Ascending aorta (tissue), 2 donors: Measurements from ENCODE around the gene INAFM2. TPM values are rescaled to one million over a fixed set of nuclear protein-coding genes. Genes with fewer than 3 reads are reported as not detected.

Source experiments
- DNase-seq, 2 donors: peaks; one replicate each; pipeline ENCODE4 v3.0.0-alpha.2; 2019; ENCODE audit warnings: low spot score in 2 of 2
- H3K27ac ChIP-seq, 2 donors: fragments of 200-600 bp; sonication (generic); one replicate each; pipeline ENCODE4 v1.5.1; 2016 to 2017; ENCODE audit warnings: mild to moderate bottlenecking in 1 of 2
- H3K27me3 ChIP-seq: fragments of 200-600 bp; sonication (generic); one replicate; pipeline ENCODE4 v1.5.1; 2017
- H3K36me3 ChIP-seq, 2 donors: fragments of 200-600 bp; sonication (generic); one replicate each; pipeline ENCODE4 v1.5.1; 2016
- H3K4me1 ChIP-seq, 2 donors: fragments of 200-600 bp; sonication (generic); one replicate each; pipeline ENCODE4 v1.5.1; 2016 to 2017; ENCODE audit warnings: mild to moderate bottlenecking in 1 of 2
- H3K4me3 ChIP-seq, 2 donors: fragments of 200-600 bp; sonication (generic); one replicate each; pipeline ENCODE4 v1.5.1; 2016 to 2017; ENCODE audit warnings: mild to moderate bottlenecking in 1 of 2
- H3K9me3 ChIP-seq, 2 donors: fragments of 200-600 bp; sonication (generic); one replicate each; pipeline ENCODE4 v1.5.1; 2016
- CTCF ChIP-seq, 3 experiments: fragments of 200-600 bp in 2 of 3; fragments of 450-650 bp in 1 of 3; sonication (generic) in 2 of 3; IDR thresholded peaks; one replicate each; pipeline ENCODE4 v1.5.1; 2016 to 2019; ENCODE audit warnings: antibody characterized with exemption in 3 of 3, mild to moderate bottlenecking in 1 of 3, moderate library complexity in 1 of 3
- intact Hi-C: fragments of 100-400 bp; cut with DNase I; formaldehyde crosslinking; loops from one replicate; pipeline ENCODE4 v1.15.1; 2023
- total RNA-seq: library from RNA; depleted of rRNA; stranded (reverse); fragments of >200 nt; gene quantifications from one replicate; pipeline ENCODE4 v1.1.0, GENCODE V29; 2016

The INAFM2 gene
- total RNA-seq, 1 donor from 2014 or later: 69.8 TPM

GRCh38 chr15:40347559-40348473 is 24.3 kb downstream of the INAFM2 start:
- Histone ChIP-seq H3K4me1 (peaks cover 4 to 16% of the 10 kb centered on the region in 2 donors), H3K27ac (no peak overlapping the region), H3K9me3 (no peaks in the 10 kb centered on the region), H3K4me3 (no peak overlapping the region), H3K27me3 (no peaks in the 10 kb centered on the region), H3K36me3 (no peaks in the 10 kb centered on the region)
- no peak for TF ChIP-seq CTCF (IDR thresholded peaks at IDR 0.05)
- DNase-seq: no peak
- intact Hi-C loops: no loop called here

GRCh38 chr15:40348474-40348870 is 25.0 kb downstream of the INAFM2 start:
- intact Hi-C loops: no loop called here
- Histone ChIP-seq H3K27ac (no peak overlapping the region), H3K36me3 (no peaks in the 10 kb centered on the region), H3K9me3 (no peaks in the 10 kb centered on the region), H3K4me3 (no peak overlapping the region), H3K4me1 (peaks cover 0 to 10% of the 10 kb centered on the region in 2 donors), H3K27me3 (no peaks in the 10 kb centered on the region)
- TF ChIP-seq CTCF (IDR thresholded peaks at IDR 0.05): no peak
- DNase-seq: no peak

- Histone ChIP-seq H3K27ac (no peak overlapping the region), H3K4me3 (no peak overlapping the region), H3K4me1 (peaks cover 0 to 3% of the 10 kb centered on the region in 2 donors), H3K36me3 (no peaks in the 10 kb centered on the region), H3K27me3 (no peaks in the 10 kb centered on the region), H3K9me3 (no peaks in the 10 kb centered on the region)
- intact Hi-C loops: no loop called here
- DNase-seq: no peak
- TF ChIP-seq CTCF (IDR thresholded peaks at IDR 0.05): no peak
Measured at GRCh38 chr15:40349163-40349562, 25.7 kb downstream of the INAFM2 start.

- no peak overlapping the region for H3K4me3 ChIP-seq
- no peaks in the 10 kb centered on the region for H3K9me3 ChIP-seq
- H3K27me3 ChIP-seq: no peaks in the 10 kb centered on the region
- no peaks in the 10 kb centered on the region for H3K36me3 ChIP-seq
- peaks cover 0 to under 1% of the 10 kb centered on the region in 2 donors for H3K4me1 ChIP-seq
- DNase-seq: no peak
- no peak for TF ChIP-seq CTCF (IDR thresholded peaks at IDR 0.05)
- intact Hi-C loops: no loop called here
- H3K27ac ChIP-seq: no peak overlapping the region
Measured at GRCh38 chr15:40352281-40352901, 28.9 kb downstream of the INAFM2 start.

GRCh38 chr15:40353697-40354096 is 30.2 kb downstream of the INAFM2 start:
- intact Hi-C loops: no loop called here
- Histone ChIP-seq H3K27ac (no peak overlapping the region), H3K27me3 (no peaks in the 10 kb centered on the region), H3K4me1 (peaks cover 7 to 9% of the 10 kb centered on the region in 2 donors), H3K9me3 (no peaks in the 10 kb centered on the region), H3K36me3 (no peaks in the 10 kb centered on the region), H3K4me3 (no peak overlapping the region)
- no peak for TF ChIP-seq CTCF (IDR thresholded peaks at IDR 0.05)
- no peak for DNase-seq
